ENCODE results near the gene SLCO3A1.

DNA sequence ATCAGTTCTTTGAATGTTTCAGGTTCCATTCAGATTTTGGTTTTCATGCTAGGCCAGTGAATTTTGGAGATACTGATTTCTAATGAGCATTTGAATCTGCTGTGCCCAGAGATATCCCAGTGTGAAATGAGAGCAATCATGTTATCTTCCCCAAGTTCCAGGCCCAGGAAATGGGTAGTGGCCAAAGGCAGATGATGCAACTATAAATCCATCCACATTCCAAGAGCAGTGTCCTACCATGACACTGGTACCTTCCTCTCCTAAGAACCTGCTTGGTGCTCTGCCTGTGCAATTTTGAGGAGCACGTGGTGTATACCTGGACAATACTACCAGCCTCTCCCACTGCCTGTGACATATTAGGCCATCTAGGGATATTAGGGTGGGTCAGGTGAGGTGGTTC, 186.8 kb downstream of the SLCO3A1 start:
- no peak for TF ChIP-seq CTCF (conservative IDR thresholded peaks at IDR 0.05; ENCODE audit: low read length)
- TF ChIP-seq EZH2phosphoT487 (IDR thresholded peaks at IDR 0.05; ENCODE audit: borderline replicate concordance): no peak

All from Loucy (cell line).